Measurements from ENCODE around the gene RABGAP1. TPM values are rescaled to one million over a fixed set of nuclear protein-coding genes. Genes with fewer than 3 reads are reported as not detected.
A peak's percentile ranks its signal among the peaks of the same experiment; 100 is the strongest.

RABGAP1 gene
- total and polyA plus RNA-seq, 4 donors = 30.8 to 100 (median 69.7) TPM

DNA sequence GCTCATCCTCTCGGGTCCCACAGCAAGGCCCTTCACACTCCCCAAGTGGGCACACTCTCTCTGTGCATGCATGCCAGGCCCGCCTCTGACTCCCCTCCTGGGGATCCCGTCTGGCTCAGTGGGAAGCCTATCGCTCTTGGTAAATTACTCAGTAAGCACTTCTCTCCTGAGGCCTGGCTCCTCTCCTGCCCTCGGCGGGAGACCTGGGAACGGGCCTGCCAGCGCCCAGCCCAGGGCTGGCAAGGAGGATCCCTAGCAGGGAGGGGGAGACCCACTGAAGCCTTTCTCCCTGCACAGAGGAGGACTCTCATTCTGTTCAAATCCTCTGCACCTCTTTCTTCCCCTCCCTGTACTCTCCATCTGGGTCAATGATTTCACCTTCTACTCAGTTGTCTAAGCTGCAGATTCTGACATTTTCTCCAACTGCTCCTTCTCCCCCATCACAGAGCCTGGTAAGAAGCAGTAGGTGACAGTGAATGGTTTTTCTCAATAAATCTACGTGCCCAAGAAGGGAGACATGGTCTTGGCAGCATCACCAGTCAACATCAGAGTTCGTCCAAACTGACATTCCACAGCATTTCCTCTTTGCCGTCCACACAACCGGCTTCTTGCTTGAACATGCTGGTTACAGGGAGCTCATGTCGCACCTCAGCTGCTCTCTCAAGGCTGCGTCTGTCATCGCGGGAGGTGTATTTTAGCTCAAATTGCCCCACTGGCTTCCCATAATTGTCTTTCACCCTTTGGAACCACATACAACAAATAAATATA lies 174.5 kb downstream of the RABGAP1 start:
- Histone ChIP-seq H3K27ac (ENCODE audit: low read depth in 1 of 2, low read length in 2 of 2) (peak overlapping the region in 1 of 2 donors; percentile 59), H3K4me3 (ENCODE audit: low read length in 2 of 2) (no peak overlapping the region), H3K9me3 (ENCODE audit: control insufficient read depth, low read length) (no peaks in the 10 kb centered on the region), H3K36me3 (ENCODE audit: control insufficient read depth in 1 of 2, insufficient read depth in 2 of 2, low read length in 1 of 2) (no peaks in the 10 kb centered on the region), H3K27me3 (ENCODE audit: control insufficient read depth in 1 of 2, insufficient read depth in 2 of 2, low read length in 1 of 2) (no peaks in the 10 kb centered on the region), H3K4me1 (ENCODE audit: control insufficient read depth in 1 of 2, insufficient read depth in 2 of 2, low read length in 2 of 2) (peaks cover 3 to 9% of the 10 kb centered on the region in 2 donors)
- 18 to 23% methylated on average over 15 to 16 of the region's 16 CpGs for WGBS, 2 donors
- ATAC-seq (ENCODE audit: low FRiP score) (no peak), DNase-seq (no peak)
- intact Hi-C loops (cut with DNase I) = loop anchor here in 1 of 2 donors (10.0 kb wide), 1 partner anchor 229 kb away; no protein-coding TSS in a partner anchor

DNA sequence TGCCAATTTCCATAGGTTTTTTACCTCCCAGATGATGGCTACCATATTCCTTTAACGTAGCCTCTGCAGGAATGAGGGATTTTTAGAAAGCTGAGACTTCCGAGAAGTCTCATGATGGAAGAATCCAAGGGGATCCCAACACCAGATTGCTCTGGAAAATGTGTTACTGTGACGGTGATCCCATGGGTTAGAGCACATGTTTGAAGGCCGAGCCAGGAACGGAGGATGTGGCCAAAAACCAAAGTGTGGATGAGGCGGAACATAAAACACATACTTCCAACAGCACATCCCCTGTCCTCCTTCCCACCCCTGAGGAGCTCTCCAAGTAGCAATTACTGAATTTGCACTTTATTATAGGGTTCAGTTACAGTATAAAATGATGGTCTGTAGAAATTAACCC lies 175.2 kb downstream of the RABGAP1 start:
- no peaks in the 10 kb centered on the region for H3K36me3 ChIP-seq (ENCODE audit: control insufficient read depth in 1 of 2, insufficient read depth in 2 of 2, low read length in 1 of 2)
- peaks cover 3 to 9% of the 10 kb centered on the region in 2 donors for H3K4me1 ChIP-seq (ENCODE audit: control insufficient read depth in 1 of 2, insufficient read depth in 2 of 2, low read length in 2 of 2)
- ATAC-seq (ENCODE audit: low FRiP score) (no peak), DNase-seq (no peak)
- WGBS, 2 donors = 78 to 90% methylated on average over 6 of the region's 6 CpGs
- H3K27me3 ChIP-seq (ENCODE audit: control insufficient read depth in 1 of 2, insufficient read depth in 2 of 2, low read length in 1 of 2) = no peaks in the 10 kb centered on the region
- no peaks in the 10 kb centered on the region for H3K9me3 ChIP-seq (ENCODE audit: control insufficient read depth, low read length)
- H3K27ac ChIP-seq (ENCODE audit: low read depth in 1 of 2, low read length in 2 of 2) = no peak overlapping the region
- H3K4me3 ChIP-seq (ENCODE audit: low read length in 2 of 2) = no peak overlapping the region
- intact Hi-C loops (cut with DNase I) = loop anchor here in 1 of 2 donors (10.0 kb wide), 1 partner anchor 229 kb away; no protein-coding TSS in a partner anchor

DNA sequence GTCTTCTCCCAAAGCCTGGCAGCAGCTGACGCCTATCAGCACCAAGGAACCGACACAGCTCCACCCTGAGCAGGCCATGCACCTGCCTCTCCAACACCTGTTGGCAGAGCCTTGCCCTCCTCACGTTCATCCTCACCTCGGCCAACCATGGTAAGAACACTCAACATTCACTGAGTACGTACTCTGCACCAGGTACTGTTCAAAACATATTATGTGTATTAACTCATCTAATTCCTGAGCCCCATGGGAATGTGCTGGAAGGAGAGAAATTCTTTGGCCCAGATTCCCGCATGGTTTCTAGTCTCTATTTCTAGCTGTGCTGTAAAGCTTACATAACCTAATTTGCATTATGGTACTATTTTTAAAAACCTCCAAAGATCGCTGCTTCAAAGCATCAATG lies 178.7 kb downstream of the RABGAP1 start:
- 9 to 13% methylated on average over 7 of the region's 7 CpGs for WGBS, 2 donors
- Histone ChIP-seq H3K4me1 (ENCODE audit: control insufficient read depth in 1 of 2, insufficient read depth in 2 of 2, low read length in 2 of 2) (peaks cover 3 to 9% of the 10 kb centered on the region in 2 donors), H3K27ac (ENCODE audit: low read depth in 1 of 2, low read length in 2 of 2) (no peak overlapping the region), H3K9me3 (ENCODE audit: control insufficient read depth, low read length) (no peaks in the 10 kb centered on the region), H3K4me3 (ENCODE audit: low read length in 2 of 2) (no peak overlapping the region), H3K36me3 (ENCODE audit: control insufficient read depth in 1 of 2, insufficient read depth in 2 of 2, low read length in 1 of 2) (no peaks in the 10 kb centered on the region), H3K27me3 (ENCODE audit: control insufficient read depth in 1 of 2, insufficient read depth in 2 of 2, low read length in 1 of 2) (no peaks in the 10 kb centered on the region)
- no peak for ATAC-seq (ENCODE audit: low FRiP score)
- no peak for DNase-seq
- intact Hi-C loops (cut with DNase I) = loop anchor here in 1 of 2 donors (10.0 kb wide), 1 partner anchor 225 kb away; no protein-coding TSS in a partner anchor

DNA sequence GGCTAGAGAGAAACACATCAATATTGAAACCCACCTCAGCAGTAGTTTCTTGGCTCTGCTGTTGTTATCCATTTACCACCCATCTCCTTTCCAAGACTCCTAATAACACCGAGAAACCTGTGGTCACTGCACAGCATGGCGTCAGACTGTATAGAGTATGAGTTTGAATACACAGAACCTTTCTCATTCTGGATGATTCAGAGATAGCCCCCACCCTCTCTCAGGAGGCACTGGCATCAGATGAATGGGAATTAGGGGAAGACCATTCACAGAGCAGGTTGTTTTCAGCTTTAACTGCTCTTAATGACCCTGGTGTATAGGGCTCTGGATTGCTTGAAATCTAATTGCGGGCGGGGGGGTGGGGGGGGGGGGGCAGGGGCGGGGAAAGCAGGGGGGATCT lies 179.3 kb downstream of the RABGAP1 start:
- ATAC-seq (ENCODE audit: low FRiP score) = no peak
- H3K4me3 ChIP-seq (ENCODE audit: low read length in 2 of 2) = no peak overlapping the region
- peak overlapping the region in 1 of 2 donors; percentile 21 for H3K27ac ChIP-seq (ENCODE audit: low read depth in 1 of 2, low read length in 2 of 2)
- no peaks in the 10 kb centered on the region for H3K9me3 ChIP-seq (ENCODE audit: control insufficient read depth, low read length)
- intact Hi-C loops (cut with DNase I) = no loop called here
- peaks cover 3 to 9% of the 10 kb centered on the region in 2 donors for H3K4me1 ChIP-seq (ENCODE audit: control insufficient read depth in 1 of 2, insufficient read depth in 2 of 2, low read length in 2 of 2)
- H3K27me3 ChIP-seq (ENCODE audit: control insufficient read depth in 1 of 2, insufficient read depth in 2 of 2, low read length in 1 of 2) = no peaks in the 10 kb centered on the region
- no peak for DNase-seq
- H3K36me3 ChIP-seq (ENCODE audit: control insufficient read depth in 1 of 2, insufficient read depth in 2 of 2, low read length in 1 of 2) = no peaks in the 10 kb centered on the region
- WGBS, 2 donors = 56 to 61% methylated on average over 5 of the region's 5 CpGs

DNA sequence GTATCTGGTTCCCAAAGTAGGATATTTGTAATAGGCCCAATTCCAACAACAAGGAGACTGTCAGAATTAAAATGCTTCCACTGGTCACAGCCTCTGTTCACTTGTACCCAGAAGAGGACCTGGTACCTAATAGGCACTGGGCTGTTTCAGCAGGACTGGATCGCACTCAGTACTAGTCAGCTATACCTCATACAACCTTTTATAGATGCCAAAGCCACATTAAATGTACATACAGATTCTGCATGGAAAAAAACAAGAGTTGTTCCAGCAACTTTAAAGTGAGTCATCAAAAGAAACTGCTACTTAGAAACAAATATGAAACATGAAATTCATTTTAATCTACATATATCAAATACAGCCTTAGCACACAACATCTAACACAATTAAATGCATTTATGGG lies 180.1 kb downstream of the RABGAP1 start:
- DNase-seq (no peak), ATAC-seq (ENCODE audit: low FRiP score) (no peak)
- Histone ChIP-seq H3K4me1 (ENCODE audit: control insufficient read depth in 1 of 2, insufficient read depth in 2 of 2, low read length in 2 of 2) (peaks cover 3 to 9% of the 10 kb centered on the region in 2 donors), H3K27me3 (ENCODE audit: control insufficient read depth in 1 of 2, insufficient read depth in 2 of 2, low read length in 1 of 2) (no peaks in the 10 kb centered on the region), H3K27ac (ENCODE audit: low read depth in 1 of 2, low read length in 2 of 2) (no peak overlapping the region), H3K9me3 (ENCODE audit: control insufficient read depth, low read length) (no peaks in the 10 kb centered on the region), H3K4me3 (ENCODE audit: low read length in 2 of 2) (no peak overlapping the region), H3K36me3 (ENCODE audit: control insufficient read depth in 1 of 2, insufficient read depth in 2 of 2, low read length in 1 of 2) (no peaks in the 10 kb centered on the region)
- 88 to 89% methylated on average over 1 of the region's 1 CpG for WGBS, 2 donors
- intact Hi-C loops (cut with DNase I) = no loop called here

DNA sequence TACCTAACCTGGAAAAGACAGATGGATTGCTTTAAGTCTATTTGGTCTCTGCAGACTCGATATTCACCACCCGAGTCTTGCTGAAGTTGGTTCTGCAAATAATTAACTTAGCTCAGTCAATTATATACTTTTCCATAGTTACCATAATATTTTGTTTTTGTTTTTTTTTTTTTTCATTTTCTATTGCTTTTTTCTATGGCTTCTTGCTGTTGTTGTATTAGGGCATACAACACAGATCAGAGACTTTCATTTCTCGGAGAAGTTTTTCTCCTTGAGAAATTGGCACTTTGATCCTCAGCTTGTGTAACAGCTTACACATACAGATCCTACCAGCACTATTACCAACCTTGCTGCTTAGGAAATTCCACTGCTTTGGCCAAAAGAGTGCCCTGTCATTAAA lies 180.6 kb downstream of the RABGAP1 start:
- H3K9me3 ChIP-seq (ENCODE audit: control insufficient read depth, low read length) = no peaks in the 10 kb centered on the region
- intact Hi-C loops (cut with DNase I) = no loop called here
- H3K27ac ChIP-seq (ENCODE audit: low read depth in 1 of 2, low read length in 2 of 2) = no peak overlapping the region
- ATAC-seq (ENCODE audit: low FRiP score) (no peak), DNase-seq (no peak)
- H3K27me3 ChIP-seq (ENCODE audit: control insufficient read depth in 1 of 2, insufficient read depth in 2 of 2, low read length in 1 of 2) = no peaks in the 10 kb centered on the region
- 86 to 91% methylated on average over 3 of the region's 3 CpGs for WGBS, 2 donors
- H3K36me3 ChIP-seq (ENCODE audit: control insufficient read depth in 1 of 2, insufficient read depth in 2 of 2, low read length in 1 of 2) = no peaks in the 10 kb centered on the region
- peaks cover 3 to 9% of the 10 kb centered on the region in 2 donors for H3K4me1 ChIP-seq (ENCODE audit: control insufficient read depth in 1 of 2, insufficient read depth in 2 of 2, low read length in 2 of 2)
- H3K4me3 ChIP-seq (ENCODE audit: low read length in 2 of 2) = no peak overlapping the region

DNA sequence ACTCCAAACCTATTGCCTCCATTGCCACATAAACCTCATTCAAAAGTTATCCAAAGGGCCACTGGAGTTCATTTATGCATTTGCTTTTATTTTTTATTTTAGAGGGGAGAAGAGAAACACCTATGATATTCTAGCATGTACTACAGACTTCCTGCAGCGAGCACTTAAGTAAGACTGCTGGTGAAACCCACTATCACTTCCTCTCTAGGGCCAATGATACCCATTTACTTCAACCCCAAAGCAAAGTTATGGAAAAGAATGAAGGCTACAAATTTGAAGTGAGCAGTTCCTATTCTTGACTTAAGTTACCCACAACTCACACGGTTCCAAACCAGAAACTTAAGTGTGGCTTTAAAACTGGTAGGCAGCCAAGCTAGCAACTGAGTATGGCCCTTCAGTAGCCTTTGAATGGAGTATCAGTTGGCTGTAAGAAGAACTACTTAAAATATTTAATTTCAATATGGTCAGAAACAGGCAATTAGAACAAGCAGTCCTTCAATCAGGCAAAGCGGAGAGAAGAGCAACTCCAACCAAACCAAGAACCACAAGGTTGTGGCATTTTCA lies 186.8 kb downstream of the RABGAP1 start:
- H3K27me3 ChIP-seq (ENCODE audit: control insufficient read depth in 1 of 2, insufficient read depth in 2 of 2, low read length in 1 of 2) = no peaks in the 10 kb centered on the region
- H3K4me3 ChIP-seq (ENCODE audit: low read length in 2 of 2) = no peak overlapping the region
- 95% methylated on average over 3 of the region's 3 CpGs for WGBS, 2 donors
- H3K36me3 ChIP-seq (ENCODE audit: control insufficient read depth in 1 of 2, insufficient read depth in 2 of 2, low read length in 1 of 2) = peaks cover 0 to 2% of the 10 kb centered on the region in 2 donors
- DNase-seq = no peak
- no peaks in the 10 kb centered on the region for H3K9me3 ChIP-seq (ENCODE audit: control insufficient read depth, low read length)
- peaks cover 0 to 1% of the 10 kb centered on the region in 2 donors for H3K4me1 ChIP-seq (ENCODE audit: control insufficient read depth in 1 of 2, insufficient read depth in 2 of 2, low read length in 2 of 2)
- ATAC-seq (ENCODE audit: low FRiP score) = no peak
- no peak overlapping the region for H3K27ac ChIP-seq (ENCODE audit: low read depth in 1 of 2, low read length in 2 of 2)
- intact Hi-C loops (cut with DNase I) = no loop called here

DNA sequence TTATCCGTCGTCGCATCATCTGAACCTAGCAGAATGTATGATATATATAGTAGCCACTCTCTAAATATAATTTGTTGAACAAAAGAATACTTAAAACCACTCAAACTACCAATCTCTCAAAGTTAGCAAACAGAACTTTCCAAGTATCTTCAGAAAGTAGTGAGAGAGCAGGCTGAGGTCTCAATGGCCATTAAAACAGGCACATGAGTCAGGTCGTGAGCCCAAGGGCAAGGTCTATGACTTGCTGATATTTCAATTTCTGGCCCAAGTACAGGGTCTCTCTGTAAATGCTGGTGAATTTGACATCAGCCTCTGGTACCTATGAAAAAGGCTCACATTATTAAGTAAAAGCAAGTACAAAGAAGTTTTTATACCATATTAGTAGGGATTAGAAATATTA lies 187.8 kb downstream of the RABGAP1 start:
- intact Hi-C loops (cut with DNase I) = no loop called here
- Histone ChIP-seq H3K9me3 (ENCODE audit: control insufficient read depth, low read length) (no peaks in the 10 kb centered on the region), H3K27ac (ENCODE audit: low read depth in 1 of 2, low read length in 2 of 2) (no peak overlapping the region), H3K4me3 (ENCODE audit: low read length in 2 of 2) (no peak overlapping the region), H3K36me3 (ENCODE audit: control insufficient read depth in 1 of 2, insufficient read depth in 2 of 2, low read length in 1 of 2) (peaks cover 0 to 2% of the 10 kb centered on the region in 2 donors), H3K4me1 (ENCODE audit: control insufficient read depth in 1 of 2, insufficient read depth in 2 of 2, low read length in 2 of 2) (peaks cover 0 to 1% of the 10 kb centered on the region in 2 donors), H3K27me3 (ENCODE audit: control insufficient read depth in 1 of 2, insufficient read depth in 2 of 2, low read length in 1 of 2) (no peaks in the 10 kb centered on the region)
- WGBS, 2 donors = 97 to 99% methylated on average over 4 of the region's 4 CpGs
- ATAC-seq (ENCODE audit: low FRiP score) (no peak), DNase-seq (no peak)

DNA sequence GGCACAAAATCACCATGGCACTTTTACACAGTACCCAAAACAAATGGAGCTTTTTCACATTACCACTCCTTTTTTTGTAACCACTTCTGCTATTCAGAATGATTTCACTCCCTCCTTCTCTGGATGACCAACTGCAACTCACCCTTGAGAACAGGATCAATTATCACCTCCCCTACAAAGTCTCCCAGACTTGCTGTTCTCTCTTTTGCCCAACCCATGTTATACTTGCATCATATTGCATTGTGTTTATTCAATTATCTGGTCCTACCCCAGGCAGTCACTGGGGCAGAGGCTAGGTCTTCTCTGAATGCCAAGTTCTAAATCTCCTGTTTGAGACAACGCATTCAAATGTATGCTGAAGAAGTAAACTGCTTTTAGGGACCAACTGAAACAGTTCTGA lies 188.6 kb downstream of the RABGAP1 start:
- 97 to 100% methylated on average over 1 of the region's 1 CpG for WGBS, 2 donors
- no peaks in the 10 kb centered on the region for H3K9me3 ChIP-seq (ENCODE audit: control insufficient read depth, low read length)
- peaks cover 0 to 1% of the 10 kb centered on the region in 2 donors for H3K4me1 ChIP-seq (ENCODE audit: control insufficient read depth in 1 of 2, insufficient read depth in 2 of 2, low read length in 2 of 2)
- H3K4me3 ChIP-seq (ENCODE audit: low read length in 2 of 2) = no peak overlapping the region
- peaks cover 0 to 2% of the 10 kb centered on the region in 2 donors for H3K36me3 ChIP-seq (ENCODE audit: control insufficient read depth in 1 of 2, insufficient read depth in 2 of 2, low read length in 1 of 2)
- H3K27ac ChIP-seq (ENCODE audit: low read depth in 1 of 2, low read length in 2 of 2) = no peak overlapping the region
- DNase-seq = no peak
- intact Hi-C loops (cut with DNase I) = no loop called here
- no peak for ATAC-seq (ENCODE audit: low FRiP score)
- no peaks in the 10 kb centered on the region for H3K27me3 ChIP-seq (ENCODE audit: control insufficient read depth in 1 of 2, insufficient read depth in 2 of 2, low read length in 1 of 2)
